Ishikawa (cell line): Measurements from ENCODE around the gene MXI1.

ENCODE experiments used
- CREB1 ChIP-seq: IDR thresholded peaks from 2 replicates; pipeline ENCODE4 v1.6.1; 2012; ENCODE audit warnings: low read depth
- EGR1 ChIP-seq: IDR thresholded peaks from 2 replicates; pipeline ENCODE4 v1.6.1; 2012
- EP300 ChIP-seq: IDR thresholded peaks from 2 replicates; pipeline ENCODE4 v1.6.1; 2012; ENCODE audit warnings: borderline replicate concordance
- RAD21 ChIP-seq: IDR thresholded peaks from 2 replicates; pipeline ENCODE4 v1.6.1; 2012; ENCODE audit warnings: low read depth
- TAF1 ChIP-seq: IDR thresholded peaks from 2 replicates; pipeline ENCODE4 v1.6.1; 2012; ENCODE audit warnings: low read depth, mild to moderate bottlenecking
- TCF12 ChIP-seq: IDR thresholded peaks from 2 replicates; pipeline ENCODE4 v1.6.1; 2012; ENCODE audit warnings: low read depth
- TEAD4 ChIP-seq: IDR thresholded peaks from 2 replicates; pipeline ENCODE4 v1.6.1; 2012
- YY1 ChIP-seq: IDR thresholded peaks from 2 replicates; pipeline ENCODE4 v1.6.1; 2012; ENCODE audit warnings: low read depth
- ZBTB7A ChIP-seq: IDR thresholded peaks from 2 replicates; pipeline ENCODE4 v1.6.1; 2012; ENCODE audit warnings: low read depth

DNA sequence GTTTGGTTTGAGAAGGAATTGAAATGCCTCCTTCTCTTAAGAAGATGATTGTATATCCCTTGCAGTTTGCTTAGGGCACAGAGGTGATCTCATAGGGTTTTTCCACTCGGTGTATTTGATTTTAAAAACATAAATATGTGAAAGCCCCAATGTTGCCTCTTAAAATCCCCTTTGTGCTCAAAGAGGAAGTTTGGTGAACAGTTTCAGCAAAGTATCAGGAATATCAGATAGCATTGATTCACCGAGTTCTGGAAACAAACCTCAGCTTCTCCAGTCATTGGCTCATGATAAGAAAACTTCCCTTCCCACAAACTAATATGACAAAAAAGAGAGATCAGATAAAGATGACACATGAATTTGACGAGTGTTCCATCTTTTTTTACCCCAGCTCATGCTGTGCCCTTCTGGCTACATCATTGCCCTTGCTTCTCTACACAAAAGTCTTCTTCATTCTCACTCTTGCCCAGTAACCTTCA lies 117.4 kb downstream of the MXI1 start:
- TF ChIP-seq EGR1 (no peak), RAD21 (no peak), EP300 (no peak), TCF12 (no peak), TEAD4 (no peak), YY1 (no peak), TAF1 (no peak), ZBTB7A (no peak), CREB1 (no peak)
